ENCODE measurements around the gene NEK11.
"Not testable (repeated sequence)": the region's sequence is repeated elsewhere in the genome, so short reads cannot be mapped to it uniquely, and the experiment has no call there.

The NEK11 gene

GRCh38 chr3:131323792-131324191 is 297.1 kb downstream of the NEK11 start:
- DNase-seq (ENCODE audit: low read depth, low spot score) = no peak
- WGBS (ENCODE audit: insufficient coverage, insufficient read length) = no CpG with 5 or more reads among the region's 2 CpGs
- H3K4me1 ChIP-seq (ENCODE audit: control insufficient read depth, insufficient read depth, low read length) = no peaks in the 10 kb centered on the region

GRCh38 chr3:131324923-131325322 is 298.2 kb downstream of the NEK11 start:
- Histone ChIP-seq H3K9me3 (ENCODE audit: control insufficient read depth, insufficient read depth, low read length) (no peaks in the 10 kb centered on the region), H3K4me3 (ENCODE audit: low read length) (no peak overlapping the region), H3K36me3 (ENCODE audit: control insufficient read depth, insufficient read depth, low read length) (no peaks in the 10 kb centered on the region), H3K4me1 (ENCODE audit: control insufficient read depth, insufficient read depth, low read length) (no peaks in the 10 kb centered on the region), H3K27me3 (ENCODE audit: control insufficient read depth, insufficient read depth, low read length) (no peaks in the 10 kb centered on the region), H3K27ac (ENCODE audit: low read length) (no peak overlapping the region)
- no peak for DNase-seq (ENCODE audit: low read depth, low spot score)

More at GRCh38 chr3:131323792-131324191, 297.1 kb downstream of the NEK11 start:
- no peaks in the 10 kb centered on the region for H3K27me3 ChIP-seq (ENCODE audit: control insufficient read depth, insufficient read depth, low read length)
- no peak overlapping the region for H3K4me3 ChIP-seq (ENCODE audit: low read length)
- no peaks in the 10 kb centered on the region for H3K9me3 ChIP-seq (ENCODE audit: control insufficient read depth, insufficient read depth, low read length)
- no peaks in the 10 kb centered on the region for H3K36me3 ChIP-seq (ENCODE audit: control insufficient read depth, insufficient read depth, low read length)
- H3K27ac ChIP-seq (ENCODE audit: low read length) = no peak overlapping the region

GRCh38 chr3:131326307-131326706 is 299.6 kb downstream of the NEK11 start:
- no peaks in the 10 kb centered on the region for H3K27me3 ChIP-seq (ENCODE audit: control insufficient read depth, insufficient read depth, low read length)
- no peaks in the 10 kb centered on the region for H3K9me3 ChIP-seq (ENCODE audit: control insufficient read depth, insufficient read depth, low read length)
- no CpG with 5 or more reads among the region's 1 CpG for WGBS (ENCODE audit: insufficient coverage, insufficient read length)
- H3K4me1 ChIP-seq (ENCODE audit: control insufficient read depth, insufficient read depth, low read length) = no peaks in the 10 kb centered on the region; the same call in 1 of the 2 replicates
- H3K4me3 ChIP-seq (ENCODE audit: low read length) = no peak overlapping the region
- no peaks in the 10 kb centered on the region for H3K36me3 ChIP-seq (ENCODE audit: control insufficient read depth, insufficient read depth, low read length)
- no peak overlapping the region for H3K27ac ChIP-seq (ENCODE audit: low read length)
- DNase-seq (ENCODE audit: low read depth, low spot score) = no peak

DNA sequence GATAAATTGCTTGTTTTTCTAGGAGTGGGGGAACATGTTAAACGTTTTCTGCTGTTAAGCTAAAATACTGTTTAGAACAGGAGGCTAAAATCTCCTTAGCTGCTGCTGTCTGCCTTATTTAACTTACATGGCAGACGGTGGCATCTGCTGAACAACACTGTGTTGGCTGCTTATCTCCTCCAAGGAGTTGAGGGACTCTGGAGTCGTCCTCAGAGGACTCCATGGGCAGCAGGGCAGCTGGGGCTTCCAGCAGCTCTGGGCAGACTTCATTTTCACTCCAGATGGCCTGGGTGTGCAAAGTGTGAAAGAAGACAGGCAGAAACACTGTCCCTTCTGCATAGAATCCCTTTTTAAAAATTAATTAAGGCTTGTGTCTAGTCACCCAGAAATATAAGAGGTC is 302.0 kb downstream of the NEK11 start:
- no peaks in the 10 kb centered on the region for H3K9me3 ChIP-seq (ENCODE audit: control insufficient read depth, insufficient read depth, low read length)
- no peak overlapping the region for H3K27ac ChIP-seq (ENCODE audit: low read length)
- no peak overlapping the region for H3K4me3 ChIP-seq (ENCODE audit: low read length)
- WGBS (ENCODE audit: insufficient coverage, insufficient read length) = no CpG with 5 or more reads among the region's 3 CpGs
- H3K4me1 ChIP-seq (ENCODE audit: control insufficient read depth, insufficient read depth, low read length) = no peaks in the 10 kb centered on the region; the same call in 1 of the 2 replicates
- H3K27me3 ChIP-seq (ENCODE audit: control insufficient read depth, insufficient read depth, low read length) = no peaks in the 10 kb centered on the region
- no peaks in the 10 kb centered on the region for H3K36me3 ChIP-seq (ENCODE audit: control insufficient read depth, insufficient read depth, low read length)
- no peak for DNase-seq (ENCODE audit: low read depth, low spot score)

DNA sequence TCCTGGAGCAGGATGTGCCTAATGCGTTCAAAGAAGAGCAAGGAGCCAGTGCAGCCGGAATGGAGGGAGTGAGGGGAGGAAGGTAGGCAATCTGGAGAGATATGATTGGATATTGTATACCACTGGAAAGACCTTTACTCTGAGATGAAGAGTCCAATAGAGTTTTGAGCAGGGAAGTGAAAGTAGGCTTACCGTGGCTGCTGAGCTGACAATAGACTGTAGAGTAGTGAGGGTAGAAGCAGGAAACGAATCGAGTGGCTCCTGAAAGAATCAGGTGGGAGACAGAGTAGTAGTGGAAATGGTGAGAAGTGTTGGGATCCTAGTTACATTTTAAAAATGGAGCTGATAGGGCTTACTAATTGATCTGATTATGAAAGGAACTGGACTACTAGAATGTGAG is 303.1 kb downstream of the NEK11 start:
- no CpG with 5 or more reads among the region's 5 CpGs for WGBS (ENCODE audit: insufficient coverage, insufficient read length)
- Histone ChIP-seq H3K4me3 (ENCODE audit: low read length) (no peak overlapping the region), H3K27ac (ENCODE audit: low read length) (no peak overlapping the region), H3K27me3 (ENCODE audit: control insufficient read depth, insufficient read depth, low read length) (no peaks in the 10 kb centered on the region), H3K4me1 (ENCODE audit: control insufficient read depth, insufficient read depth, low read length) (no peaks in the 10 kb centered on the region; the same call in 1 of the 2 replicates), H3K36me3 (ENCODE audit: control insufficient read depth, insufficient read depth, low read length) (no peaks in the 10 kb centered on the region), H3K9me3 (ENCODE audit: control insufficient read depth, insufficient read depth, low read length) (no peaks in the 10 kb centered on the region)
- DNase-seq (ENCODE audit: low read depth, low spot score) = no peak

- DNase-seq (ENCODE audit: low read depth, low spot score); H3K27ac ChIP-seq (ENCODE audit: low read length): not testable (repeated sequence)
- no CpG with 5 or more reads among the region's 27 CpGs for WGBS (ENCODE audit: insufficient coverage, insufficient read length)
These were observed 304.9 kb downstream of the NEK11 start for GRCh38 chr3:131331456-131332085.

GRCh38 chr3:131338948-131339640 is 312.4 kb downstream of the NEK11 start:
- H3K4me1 ChIP-seq (ENCODE audit: control insufficient read depth, insufficient read depth, low read length) = no peaks in the 10 kb centered on the region
- no peaks in the 10 kb centered on the region for H3K36me3 ChIP-seq (ENCODE audit: control insufficient read depth, insufficient read depth, low read length)
- H3K27ac ChIP-seq (ENCODE audit: low read length) = no peak overlapping the region
- H3K9me3 ChIP-seq (ENCODE audit: control insufficient read depth, insufficient read depth, low read length) = peaks cover 2% of the 10 kb centered on the region; the same call in 1 of the 2 replicates
- no peak overlapping the region for H3K4me3 ChIP-seq (ENCODE audit: low read length)
- DNase-seq (ENCODE audit: low read depth, low spot score) = no peak
- H3K27me3 ChIP-seq (ENCODE audit: control insufficient read depth, insufficient read depth, low read length) = no peaks in the 10 kb centered on the region
- no CpG with 5 or more reads among the region's 3 CpGs for WGBS (ENCODE audit: insufficient coverage, insufficient read length)

More at GRCh38 chr3:131331456-131332085, 304.9 kb downstream of the NEK11 start:
- H3K27me3 ChIP-seq (ENCODE audit: control insufficient read depth, insufficient read depth, low read length); H3K4me1 ChIP-seq (ENCODE audit: control insufficient read depth, insufficient read depth, low read length); H3K9me3 ChIP-seq (ENCODE audit: control insufficient read depth, insufficient read depth, low read length); H3K36me3 ChIP-seq (ENCODE audit: control insufficient read depth, insufficient read depth, low read length): not testable (repeated sequence)
- peak overlapping the region; percentile 30; the same call in 1 of the 2 replicates for H3K4me3 ChIP-seq (ENCODE audit: low read length)

DNA sequence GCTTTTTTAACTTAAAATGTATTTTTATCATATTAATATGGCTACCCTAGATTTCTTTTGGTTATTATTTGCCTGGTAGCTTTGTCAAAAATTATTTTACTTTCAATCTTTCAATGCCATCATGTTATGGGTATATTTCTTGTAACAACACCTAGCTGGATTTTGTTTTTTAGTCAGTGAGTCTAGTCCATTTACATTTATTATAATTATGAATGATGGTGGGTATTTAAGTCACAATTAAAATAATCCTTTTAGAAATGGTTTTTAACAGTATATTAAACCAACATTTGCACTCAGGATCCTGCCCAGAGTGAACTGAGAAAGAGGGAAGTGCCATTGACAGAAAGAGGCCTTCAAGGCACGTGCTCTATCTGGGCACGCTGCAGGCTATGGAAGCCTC is 315.1 kb downstream of the NEK11 start:
- H3K9me3 ChIP-seq (ENCODE audit: control insufficient read depth, insufficient read depth, low read length) = peaks cover 2% of the 10 kb centered on the region; the same call in 1 of the 2 replicates
- WGBS (ENCODE audit: insufficient coverage, insufficient read length) = no CpG with 5 or more reads among the region's 2 CpGs
- no peaks in the 10 kb centered on the region for H3K4me1 ChIP-seq (ENCODE audit: control insufficient read depth, insufficient read depth, low read length)
- no peaks in the 10 kb centered on the region for H3K36me3 ChIP-seq (ENCODE audit: control insufficient read depth, insufficient read depth, low read length)
- no peaks in the 10 kb centered on the region for H3K27me3 ChIP-seq (ENCODE audit: control insufficient read depth, insufficient read depth, low read length)
- no peak overlapping the region for H3K27ac ChIP-seq (ENCODE audit: low read length)
- no peak overlapping the region for H3K4me3 ChIP-seq (ENCODE audit: low read length)
- no peak for DNase-seq (ENCODE audit: low read depth, low spot score)

DNA sequence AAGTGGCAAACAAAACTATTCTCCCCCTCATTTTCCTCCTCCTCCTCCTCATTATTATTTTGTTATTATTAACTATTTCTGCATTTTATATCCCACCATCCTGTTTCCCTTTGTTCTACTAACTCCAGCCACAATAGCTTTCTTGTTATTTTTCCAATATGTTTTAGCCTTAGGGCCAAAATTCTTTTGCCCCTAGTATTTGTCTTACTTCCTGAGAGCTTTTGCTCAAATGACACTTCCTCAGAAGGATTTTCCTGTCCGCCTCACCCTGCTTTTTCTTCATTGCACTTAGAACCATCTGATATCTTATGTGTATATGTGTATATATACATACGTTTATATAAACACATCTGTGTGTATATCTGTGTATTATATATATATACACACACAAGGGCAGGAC is 322.2 kb downstream of the NEK11 start:
- Histone ChIP-seq H3K9me3 (ENCODE audit: control insufficient read depth, insufficient read depth, low read length) (no peaks in the 10 kb centered on the region; the same call in 1 of the 2 replicates), H3K27me3 (ENCODE audit: control insufficient read depth, insufficient read depth, low read length) (no peaks in the 10 kb centered on the region), H3K4me1 (ENCODE audit: control insufficient read depth, insufficient read depth, low read length) (no peaks in the 10 kb centered on the region; the same call in 1 of the 2 replicates), H3K27ac (ENCODE audit: low read length) (no peak overlapping the region), H3K36me3 (ENCODE audit: control insufficient read depth, insufficient read depth, low read length) (no peaks in the 10 kb centered on the region), H3K4me3 (ENCODE audit: low read length) (no peak overlapping the region)
- DNase-seq (ENCODE audit: low read depth, low spot score) = no peak
- no CpG with 5 or more reads among the region's 2 CpGs for WGBS (ENCODE audit: insufficient coverage, insufficient read length)

- no CpG with 5 or more reads among the region's 5 CpGs for WGBS (ENCODE audit: insufficient coverage, insufficient read length)
- DNase-seq (ENCODE audit: low read depth, low spot score) = no peak
These were observed 322.8 kb downstream of the NEK11 start for GRCh38 chr3:131349454-131349853.

More at GRCh38 chr3:131349454-131349853, 322.8 kb downstream of the NEK11 start:
- H3K4me1 ChIP-seq (ENCODE audit: control insufficient read depth, insufficient read depth, low read length) = no peaks in the 10 kb centered on the region; the same call in 1 of the 2 replicates
- H3K27ac ChIP-seq (ENCODE audit: low read length) = no peak overlapping the region
- no peaks in the 10 kb centered on the region for H3K36me3 ChIP-seq (ENCODE audit: control insufficient read depth, insufficient read depth, low read length)
- no peaks in the 10 kb centered on the region for H3K27me3 ChIP-seq (ENCODE audit: control insufficient read depth, insufficient read depth, low read length)
- no peak overlapping the region for H3K4me3 ChIP-seq (ENCODE audit: low read length)
- no peaks in the 10 kb centered on the region for H3K9me3 ChIP-seq (ENCODE audit: control insufficient read depth, insufficient read depth, low read length)

All from iPS DF 6.9 (cell line).